Fibroblast of lung (primary cell): ENCODE measurements around the gene LARP7. TPM values are rescaled to one million over a fixed set of nuclear protein-coding genes. Genes with fewer than 3 reads are reported as not detected.

Experiments
- DNase-seq, 2 donors: peaks; one replicate each; pipeline versions ENCODE4 v3.0.0 to v3.0.0-alpha.2; 2010; ENCODE audit warnings: low read depth in 2 of 2
- H2AFZ ChIP-seq: 2 replicates; pipeline ENCODE4 v1.5.1; 2012; ENCODE audit warnings: low read length, control low read depth, inconsistent platforms
- H3K27ac ChIP-seq: 2 replicates; pipeline ENCODE4 v1.5.1; 2011; ENCODE audit warnings: low read length, control low read depth; ENCODE audit not compliant: insufficient read depth
- H3K27me3 ChIP-seq: 2 replicates; pipeline ENCODE4 v1.5.1; 2011; ENCODE audit warnings: mild to moderate bottlenecking, low read length; ENCODE audit not compliant: control insufficient read depth, insufficient read depth
- H3K36me3 ChIP-seq: 2 replicates; pipeline ENCODE4 v1.5.1; 2011; ENCODE audit warnings: low read length; ENCODE audit not compliant: control insufficient read depth, insufficient read depth
- H3K4me1 ChIP-seq: 2 replicates; pipeline ENCODE4 v1.5.1; 2011; ENCODE audit warnings: low read length; ENCODE audit not compliant: control insufficient read depth, insufficient read depth; ENCODE audit errors: extremely low read depth
- H3K4me2 ChIP-seq: 2 replicates; pipeline ENCODE4 v1.5.1; 2011; ENCODE audit warnings: low read length, control low read depth; ENCODE audit not compliant: insufficient read depth; ENCODE audit errors: extremely low read depth
- H3K4me3 ChIP-seq, 4 experiments: fragments of 200-600 bp in 1 of 4; sonication (generic) in 1 of 4; replicated peaks in 1 of 4; 2 replicates each; pipeline ENCODE4 v1.5.1; 2011 to 2016; ENCODE audit warnings: low read length in 4 of 4, low read depth in 3 of 4, mild to moderate bottlenecking in 3 of 4, control low read depth in 2 of 4, inconsistent platforms in 1 of 4, mixed read lengths in 1 of 4; ENCODE audit not compliant: insufficient read depth in 1 of 4; ENCODE audit errors: control extremely low read depth in 1 of 4
- H3K79me2 ChIP-seq: 2 replicates; pipeline ENCODE4 v1.5.1; 2012; ENCODE audit warnings: mild to moderate bottlenecking, low read length, inconsistent platforms; ENCODE audit not compliant: control insufficient read depth, insufficient read depth
- H3K9ac ChIP-seq: 2 replicates; pipeline ENCODE4 v1.5.1; 2011; ENCODE audit warnings: mild to moderate bottlenecking, low read length, control low read depth; ENCODE audit not compliant: insufficient read depth
- H3K9me3 ChIP-seq: 2 replicates; pipeline ENCODE4 v1.5.1; 2012; ENCODE audit warnings: low read depth, low read length; ENCODE audit not compliant: control insufficient read depth, insufficient read depth
- H4K20me1 ChIP-seq: 2 replicates; pipeline ENCODE4 v1.5.1; 2011; ENCODE audit warnings: low read length; ENCODE audit not compliant: control insufficient read depth, insufficient read depth; ENCODE audit errors: extremely low read depth
- EZH2 ChIP-seq: IDR thresholded peaks from 2 replicates; pipeline ENCODE4 v1.5.1; 2012; ENCODE audit warnings: low read length, control low read depth, mild to moderate bottlenecking; ENCODE audit errors: missing control alignments
- polyA plus RNA-seq, 2 donors: library from polyadenylated mRNA; depleted of rRNA in 1 of 2; stranded (reverse) in 1 of 2; unstranded in 1 of 2; fragments of >200 nt; gene quantifications; 2 replicates each; pipeline ENCODE4 v1.2.1, GENCODE V29; 2011 to 2012; ENCODE audit warnings: missing spikeins in 1 of 2
- total RNA-seq: library from RNA; depleted of rRNA; stranded (reverse); fragments of >200 nt; gene quantifications from 2 replicates; pipeline ENCODE4 v1.2.1, GENCODE V29; 2014
- TF ChIP-seq, protein P1 (sequence below), 2 donors: IDR thresholded peaks in 1 of 2; conservative IDR thresholded peaks in 1 of 2; 1 replicate in 1 of 2; 2 replicates in 1 of 2; pipeline ENCODE4 v1.5.1; 2011 to 2012; ENCODE audit warnings: low read length in 2 of 2, control low read depth in 1 of 2, inconsistent platforms in 1 of 2, low read depth in 1 of 2, mild to moderate bottlenecking in 1 of 2

LARP7 gene
- total and polyA plus RNA-seq, 2 donors (not counting 1 experiment from before 2014, with no cell fraction given): 37.8 to 39.1 TPM

DNA sequence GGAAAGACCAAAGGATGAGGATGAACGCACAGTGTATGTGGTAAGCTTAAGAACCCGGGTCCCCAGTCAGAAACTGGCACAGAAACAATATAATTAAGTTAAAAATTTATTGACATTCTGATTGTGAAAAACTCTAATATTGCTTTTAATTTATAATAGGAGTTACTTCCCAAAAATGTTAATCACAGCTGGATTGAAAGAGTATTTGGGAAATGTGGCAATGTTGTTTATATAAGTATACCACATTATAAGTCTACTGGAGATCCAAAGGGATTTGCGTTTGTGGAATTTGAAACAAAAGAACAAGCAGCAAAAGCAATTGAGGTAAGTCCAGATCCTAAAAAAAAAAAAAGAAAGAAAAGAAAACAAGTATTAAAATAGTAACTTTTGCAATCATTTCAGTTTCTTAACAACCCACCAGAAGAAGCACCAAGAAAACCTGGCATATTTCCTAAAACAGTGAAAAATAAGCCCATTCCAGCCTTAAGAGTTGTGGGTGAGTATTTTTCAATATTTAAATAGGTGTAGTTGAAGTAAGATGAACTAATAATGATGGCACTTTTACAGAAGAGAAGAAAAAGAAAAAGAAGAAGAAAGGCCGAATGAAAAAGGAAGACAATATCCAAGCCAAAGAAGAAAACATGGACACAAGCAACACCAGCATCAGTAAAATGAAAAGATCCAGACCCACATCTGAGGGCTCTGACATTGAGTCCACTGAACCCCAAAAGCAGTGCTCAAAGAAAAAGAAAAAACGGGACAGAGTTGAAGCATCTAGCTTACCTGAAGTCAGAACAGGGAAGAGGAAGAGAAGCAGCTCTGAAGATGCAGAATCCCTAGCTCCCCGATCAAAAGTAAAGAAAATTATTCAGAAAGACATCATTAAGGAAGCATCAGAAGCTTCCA is 9.9 kb downstream of the LARP7 start:
- peaks cover 13% of the 10 kb centered on the region for H3K36me3 ChIP-seq
- no peak overlapping the region for H2AFZ ChIP-seq
- no peak overlapping the region for H3K27ac ChIP-seq
- no peaks in the 10 kb centered on the region for H3K9me3 ChIP-seq
- no peaks in the 10 kb centered on the region for H4K20me1 ChIP-seq
- no peak overlapping the region for H3K9ac ChIP-seq
- H3K4me1 ChIP-seq: no peaks in the 10 kb centered on the region
- H3K79me2 ChIP-seq: peaks cover 2% of the 10 kb centered on the region
- no peak for DNase-seq
- TF ChIP-seq, protein P1, sequence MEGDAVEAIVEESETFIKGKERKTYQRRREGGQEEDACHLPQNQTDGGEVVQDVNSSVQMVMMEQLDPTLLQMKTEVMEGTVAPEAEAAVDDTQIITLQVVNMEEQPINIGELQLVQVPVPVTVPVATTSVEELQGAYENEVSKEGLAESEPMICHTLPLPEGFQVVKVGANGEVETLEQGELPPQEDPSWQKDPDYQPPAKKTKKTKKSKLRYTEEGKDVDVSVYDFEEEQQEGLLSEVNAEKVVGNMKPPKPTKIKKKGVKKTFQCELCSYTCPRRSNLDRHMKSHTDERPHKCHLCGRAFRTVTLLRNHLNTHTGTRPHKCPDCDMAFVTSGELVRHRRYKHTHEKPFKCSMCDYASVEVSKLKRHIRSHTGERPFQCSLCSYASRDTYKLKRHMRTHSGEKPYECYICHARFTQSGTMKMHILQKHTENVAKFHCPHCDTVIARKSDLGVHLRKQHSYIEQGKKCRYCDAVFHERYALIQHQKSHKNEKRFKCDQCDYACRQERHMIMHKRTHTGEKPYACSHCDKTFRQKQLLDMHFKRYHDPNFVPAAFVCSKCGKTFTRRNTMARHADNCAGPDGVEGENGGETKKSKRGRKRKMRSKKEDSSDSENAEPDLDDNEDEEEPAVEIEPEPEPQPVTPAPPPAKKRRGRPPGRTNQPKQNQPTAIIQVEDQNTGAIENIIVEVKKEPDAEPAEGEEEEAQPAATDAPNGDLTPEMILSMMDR (conservative IDR thresholded peaks at IDR 0.05 in 1 of 2, IDR thresholded peaks at IDR 0.05 in 1 of 2; ENCODE audit: low read depth in 1 of 2, low read length in 2 of 2): no peak
- TF ChIP-seq EZH2: no peak
- H3K27me3 ChIP-seq: no peaks in the 10 kb centered on the region
- no peak overlapping the region for H3K4me3 ChIP-seq
- H3K4me2 ChIP-seq: no peak overlapping the region

DNA sequence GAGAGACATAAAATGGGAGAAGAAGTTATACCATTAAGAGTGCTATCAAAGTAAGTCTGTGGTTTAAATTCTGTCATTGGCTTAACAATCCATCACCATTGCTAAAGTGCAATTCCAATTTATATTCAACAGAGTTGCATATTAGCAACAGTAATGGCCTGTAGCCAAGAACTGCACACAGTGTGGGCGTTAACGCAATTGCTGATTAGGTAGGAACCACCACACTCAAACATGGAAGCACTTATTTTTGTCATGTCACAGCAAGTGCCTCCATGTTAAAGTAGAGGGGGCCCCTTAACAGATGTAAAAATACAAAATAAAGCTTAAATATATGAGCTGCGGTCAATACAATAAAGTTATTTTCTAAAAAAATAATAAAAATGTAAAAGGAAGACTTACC is 10.8 kb downstream of the LARP7 start:
- Histone ChIP-seq H3K27me3 (no peaks in the 10 kb centered on the region), H2AFZ (no peak overlapping the region), H3K9ac (no peak overlapping the region), H3K4me3 (no peak overlapping the region), H3K4me2 (no peak overlapping the region), H3K36me3 (peaks cover 10% of the 10 kb centered on the region), H3K4me1 (no peaks in the 10 kb centered on the region), H3K27ac (no peak overlapping the region), H3K9me3 (no peaks in the 10 kb centered on the region), H4K20me1 (no peaks in the 10 kb centered on the region), H3K79me2 (no peaks in the 10 kb centered on the region)
- TF ChIP-seq, protein P1 (conservative IDR thresholded peaks at IDR 0.05 in 1 of 2, IDR thresholded peaks at IDR 0.05 in 1 of 2; ENCODE audit: low read depth in 1 of 2, low read length in 2 of 2): no peak
- TF ChIP-seq EZH2: no peak
- DNase-seq: peak in 1 of 2 donors; percentile 33

DNA sequence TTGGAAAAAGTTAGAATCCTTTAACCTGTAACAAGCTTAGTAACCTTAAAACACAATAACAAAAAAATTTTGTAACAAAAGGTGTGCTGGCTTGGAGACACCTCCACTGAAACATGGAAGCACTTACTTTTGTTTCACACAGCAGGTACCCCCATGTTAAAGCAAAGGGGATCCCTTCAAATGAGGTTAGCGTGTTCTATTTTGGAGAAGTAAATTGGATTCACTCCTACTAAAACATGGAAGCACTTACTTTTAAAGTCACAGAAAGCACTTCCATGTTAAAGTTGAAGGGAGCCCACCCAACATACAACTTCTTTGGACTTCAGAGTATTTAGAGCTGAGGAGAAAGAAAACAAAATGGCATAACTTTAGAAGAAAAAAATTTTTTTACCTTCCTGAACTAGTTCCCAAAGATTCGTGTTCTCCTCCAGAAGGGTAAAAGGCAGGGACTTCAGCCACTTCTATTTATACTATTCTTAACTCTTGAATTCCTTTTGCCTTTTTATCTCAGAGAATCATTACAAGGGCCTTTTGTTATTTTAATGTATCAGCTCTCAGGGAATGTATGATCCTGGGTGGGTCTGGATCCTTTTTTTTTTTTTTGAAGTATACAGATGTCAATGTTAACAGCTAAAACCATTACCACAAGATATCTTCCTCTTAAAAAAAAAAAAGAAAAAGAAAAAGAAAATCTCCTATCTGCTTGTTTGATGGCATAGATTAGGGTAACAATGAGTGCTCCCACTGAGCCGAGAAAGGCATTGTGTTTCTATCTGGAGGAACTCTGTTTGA is 11.5 kb downstream of the LARP7 start:
- Histone ChIP-seq H3K27me3 (no peaks in the 10 kb centered on the region), H3K9ac (no peak overlapping the region), H2AFZ (no peak overlapping the region), H3K79me2 (no peaks in the 10 kb centered on the region), H3K4me2 (no peak overlapping the region), H3K27ac (no peak overlapping the region), H3K36me3 (peaks cover 13% of the 10 kb centered on the region), H3K4me3 (no peak overlapping the region), H4K20me1 (no peaks in the 10 kb centered on the region), H3K9me3 (no peaks in the 10 kb centered on the region), H3K4me1 (no peaks in the 10 kb centered on the region)
- DNase-seq: peak in 1 of 2 donors; percentile 65
- TF ChIP-seq, protein P1 (conservative IDR thresholded peaks at IDR 0.05 in 1 of 2, IDR thresholded peaks at IDR 0.05 in 1 of 2; ENCODE audit: low read depth in 1 of 2, low read length in 2 of 2): no peak
- TF ChIP-seq EZH2: no peak
